OCI-LY1 (cell line): ENCODE measurements around the gene CHI3L1.
A peak's percentile ranks its signal among the peaks of the same experiment; 100 is the strongest.

Experiments
- EZH2 ChIP-seq: fragments of 200-600 bp; sonication (generic), shearing (Covaris generic); IDR thresholded peaks from 2 replicates; pipeline ENCODE4 v1.8.0; 2017; ENCODE audit warnings: borderline replicate concordance, mixed run types, mild to moderate bottlenecking, antibody characterized with exemption, low read length, moderate library complexity, mixed read lengths
- TF ChIP-seq, protein P1 (sequence below): fragments of 200-600 bp; sonication (generic), shearing (Covaris generic); IDR thresholded peaks from 2 replicates; pipeline ENCODE4 v1.5.1; 2017; ENCODE audit warnings: mild to moderate bottlenecking, antibody characterized with exemption, low read length, moderate library complexity, mixed read lengths

- TF ChIP-seq, protein P1, sequence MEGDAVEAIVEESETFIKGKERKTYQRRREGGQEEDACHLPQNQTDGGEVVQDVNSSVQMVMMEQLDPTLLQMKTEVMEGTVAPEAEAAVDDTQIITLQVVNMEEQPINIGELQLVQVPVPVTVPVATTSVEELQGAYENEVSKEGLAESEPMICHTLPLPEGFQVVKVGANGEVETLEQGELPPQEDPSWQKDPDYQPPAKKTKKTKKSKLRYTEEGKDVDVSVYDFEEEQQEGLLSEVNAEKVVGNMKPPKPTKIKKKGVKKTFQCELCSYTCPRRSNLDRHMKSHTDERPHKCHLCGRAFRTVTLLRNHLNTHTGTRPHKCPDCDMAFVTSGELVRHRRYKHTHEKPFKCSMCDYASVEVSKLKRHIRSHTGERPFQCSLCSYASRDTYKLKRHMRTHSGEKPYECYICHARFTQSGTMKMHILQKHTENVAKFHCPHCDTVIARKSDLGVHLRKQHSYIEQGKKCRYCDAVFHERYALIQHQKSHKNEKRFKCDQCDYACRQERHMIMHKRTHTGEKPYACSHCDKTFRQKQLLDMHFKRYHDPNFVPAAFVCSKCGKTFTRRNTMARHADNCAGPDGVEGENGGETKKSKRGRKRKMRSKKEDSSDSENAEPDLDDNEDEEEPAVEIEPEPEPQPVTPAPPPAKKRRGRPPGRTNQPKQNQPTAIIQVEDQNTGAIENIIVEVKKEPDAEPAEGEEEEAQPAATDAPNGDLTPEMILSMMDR = peak; percentile 41
- no peak for TF ChIP-seq EZH2
These were observed 38.4 kb downstream of the CHI3L1 start for GRCh38 chr1:203148127-203148526.
